ENCODE data around the gene NHERF1. TPM values are rescaled to one million over a fixed set of nuclear protein-coding genes. Genes with fewer than 3 reads are reported as not detected.

NHERF1 gene
- total and polyA plus RNA-seq, 2 of the 8 experiments (the other 6 are each of a cell fraction or from before 2014, with no cell fraction given), result 92.9 to 99.2 TPM

DNA sequence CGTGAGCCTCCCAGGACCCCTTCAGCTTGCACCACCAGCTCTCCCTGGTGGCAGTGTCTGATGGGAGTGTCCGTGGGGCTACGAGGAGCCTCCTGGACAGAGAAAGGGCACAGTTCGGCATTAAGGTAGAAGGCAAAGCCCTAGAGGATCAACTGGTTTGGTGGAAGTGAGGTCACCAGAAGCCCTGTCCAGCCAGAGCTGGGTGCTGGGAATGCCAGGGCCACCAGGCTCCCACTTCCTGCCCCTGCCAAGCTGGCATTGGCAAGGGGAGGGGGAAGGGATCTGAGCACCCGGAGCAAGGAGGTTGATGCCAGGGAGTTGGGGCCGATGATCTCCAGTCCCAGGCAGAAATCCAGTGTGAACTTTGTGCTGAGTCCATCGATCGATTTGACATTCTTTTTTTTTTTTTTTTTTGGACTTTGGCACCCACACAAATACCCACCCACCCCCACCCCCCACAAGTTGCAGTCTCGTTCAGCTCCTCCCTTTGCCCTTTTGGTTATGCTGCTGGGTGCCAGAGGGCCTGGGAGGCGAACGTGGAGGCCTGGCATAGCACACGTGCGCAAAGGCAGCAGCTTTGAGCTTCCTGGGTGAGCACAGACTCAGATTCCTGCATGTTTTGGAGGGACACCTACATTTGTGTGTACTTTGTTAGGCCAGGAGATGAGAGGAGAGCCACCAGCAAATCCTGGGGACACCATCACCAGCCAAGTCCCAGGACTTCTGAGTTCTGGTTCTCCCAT, 2.1 kb downstream of the NHERF1 start (continued):
- TF ChIP-seq, protein P1, sequence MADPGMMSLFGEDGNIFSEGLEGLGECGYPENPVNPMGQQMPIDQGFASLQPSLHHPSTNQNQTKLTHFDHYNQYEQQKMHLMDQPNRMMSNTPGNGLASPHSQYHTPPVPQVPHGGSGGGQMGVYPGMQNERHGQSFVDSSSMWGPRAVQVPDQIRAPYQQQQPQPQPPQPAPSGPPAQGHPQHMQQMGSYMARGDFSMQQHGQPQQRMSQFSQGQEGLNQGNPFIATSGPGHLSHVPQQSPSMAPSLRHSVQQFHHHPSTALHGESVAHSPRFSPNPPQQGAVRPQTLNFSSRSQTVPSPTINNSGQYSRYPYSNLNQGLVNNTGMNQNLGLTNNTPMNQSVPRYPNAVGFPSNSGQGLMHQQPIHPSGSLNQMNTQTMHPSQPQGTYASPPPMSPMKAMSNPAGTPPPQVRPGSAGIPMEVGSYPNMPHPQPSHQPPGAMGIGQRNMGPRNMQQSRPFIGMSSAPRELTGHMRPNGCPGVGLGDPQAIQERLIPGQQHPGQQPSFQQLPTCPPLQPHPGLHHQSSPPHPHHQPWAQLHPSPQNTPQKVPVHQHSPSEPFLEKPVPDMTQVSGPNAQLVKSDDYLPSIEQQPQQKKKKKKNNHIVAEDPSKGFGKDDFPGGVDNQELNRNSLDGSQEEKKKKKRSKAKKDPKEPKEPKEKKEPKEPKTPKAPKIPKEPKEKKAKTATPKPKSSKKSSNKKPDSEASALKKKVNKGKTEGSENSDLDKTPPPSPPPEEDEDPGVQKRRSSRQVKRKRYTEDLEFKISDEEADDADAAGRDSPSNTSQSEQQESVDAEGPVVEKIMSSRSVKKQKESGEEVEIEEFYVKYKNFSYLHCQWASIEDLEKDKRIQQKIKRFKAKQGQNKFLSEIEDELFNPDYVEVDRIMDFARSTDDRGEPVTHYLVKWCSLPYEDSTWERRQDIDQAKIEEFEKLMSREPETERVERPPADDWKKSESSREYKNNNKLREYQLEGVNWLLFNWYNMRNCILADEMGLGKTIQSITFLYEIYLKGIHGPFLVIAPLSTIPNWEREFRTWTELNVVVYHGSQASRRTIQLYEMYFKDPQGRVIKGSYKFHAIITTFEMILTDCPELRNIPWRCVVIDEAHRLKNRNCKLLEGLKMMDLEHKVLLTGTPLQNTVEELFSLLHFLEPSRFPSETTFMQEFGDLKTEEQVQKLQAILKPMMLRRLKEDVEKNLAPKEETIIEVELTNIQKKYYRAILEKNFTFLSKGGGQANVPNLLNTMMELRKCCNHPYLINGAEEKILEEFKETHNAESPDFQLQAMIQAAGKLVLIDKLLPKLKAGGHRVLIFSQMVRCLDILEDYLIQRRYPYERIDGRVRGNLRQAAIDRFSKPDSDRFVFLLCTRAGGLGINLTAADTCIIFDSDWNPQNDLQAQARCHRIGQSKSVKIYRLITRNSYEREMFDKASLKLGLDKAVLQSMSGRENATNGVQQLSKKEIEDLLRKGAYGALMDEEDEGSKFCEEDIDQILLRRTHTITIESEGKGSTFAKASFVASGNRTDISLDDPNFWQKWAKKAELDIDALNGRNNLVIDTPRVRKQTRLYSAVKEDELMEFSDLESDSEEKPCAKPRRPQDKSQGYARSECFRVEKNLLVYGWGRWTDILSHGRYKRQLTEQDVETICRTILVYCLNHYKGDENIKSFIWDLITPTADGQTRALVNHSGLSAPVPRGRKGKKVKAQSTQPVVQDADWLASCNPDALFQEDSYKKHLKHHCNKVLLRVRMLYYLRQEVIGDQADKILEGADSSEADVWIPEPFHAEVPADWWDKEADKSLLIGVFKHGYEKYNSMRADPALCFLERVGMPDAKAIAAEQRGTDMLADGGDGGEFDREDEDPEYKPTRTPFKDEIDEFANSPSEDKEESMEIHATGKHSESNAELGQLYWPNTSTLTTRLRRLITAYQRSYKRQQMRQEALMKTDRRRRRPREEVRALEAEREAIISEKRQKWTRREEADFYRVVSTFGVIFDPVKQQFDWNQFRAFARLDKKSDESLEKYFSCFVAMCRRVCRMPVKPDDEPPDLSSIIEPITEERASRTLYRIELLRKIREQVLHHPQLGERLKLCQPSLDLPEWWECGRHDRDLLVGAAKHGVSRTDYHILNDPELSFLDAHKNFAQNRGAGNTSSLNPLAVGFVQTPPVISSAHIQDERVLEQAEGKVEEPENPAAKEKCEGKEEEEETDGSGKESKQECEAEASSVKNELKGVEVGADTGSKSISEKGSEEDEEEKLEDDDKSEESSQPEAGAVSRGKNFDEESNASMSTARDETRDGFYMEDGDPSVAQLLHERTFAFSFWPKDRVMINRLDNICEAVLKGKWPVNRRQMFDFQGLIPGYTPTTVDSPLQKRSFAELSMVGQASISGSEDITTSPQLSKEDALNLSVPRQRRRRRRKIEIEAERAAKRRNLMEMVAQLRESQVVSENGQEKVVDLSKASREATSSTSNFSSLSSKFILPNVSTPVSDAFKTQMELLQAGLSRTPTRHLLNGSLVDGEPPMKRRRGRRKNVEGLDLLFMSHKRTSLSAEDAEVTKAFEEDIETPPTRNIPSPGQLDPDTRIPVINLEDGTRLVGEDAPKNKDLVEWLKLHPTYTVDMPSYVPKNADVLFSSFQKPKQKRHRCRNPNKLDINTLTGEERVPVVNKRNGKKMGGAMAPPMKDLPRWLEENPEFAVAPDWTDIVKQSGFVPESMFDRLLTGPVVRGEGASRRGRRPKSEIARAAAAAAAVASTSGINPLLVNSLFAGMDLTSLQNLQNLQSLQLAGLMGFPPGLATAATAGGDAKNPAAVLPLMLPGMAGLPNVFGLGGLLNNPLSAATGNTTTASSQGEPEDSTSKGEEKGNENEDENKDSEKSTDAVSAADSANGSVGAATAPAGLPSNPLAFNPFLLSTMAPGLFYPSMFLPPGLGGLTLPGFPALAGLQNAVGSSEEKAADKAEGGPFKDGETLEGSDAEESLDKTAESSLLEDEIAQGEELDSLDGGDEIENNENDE (IDR thresholded peaks at IDR 0.05; ENCODE audit: insufficient replicate concordance, low read length), result no peak
- TF ChIP-seq EZH2 (IDR thresholded peaks at IDR 0.05; ENCODE audit: low read depth, low read length, severe bottlenecking) (no peak), SIN3A (conservative IDR thresholded peaks at IDR 0.05 in 1 of 2, IDR thresholded peaks at IDR 0.05 in 1 of 2; ENCODE audit: low read depth in 1 of 2, low read length in 2 of 2) (no peak), KDM1A (IDR thresholded peaks at IDR 0.05; ENCODE audit: borderline replicate concordance, low read length) (no peak), SP2 (IDR thresholded peaks at IDR 0.05; ENCODE audit: low read length) (no peak), SAP30 (IDR thresholded peaks at IDR 0.05; ENCODE audit: insufficient read depth, insufficient replicate concordance, low read length) (no peak), ASH2L (IDR thresholded peaks at IDR 0.05; ENCODE audit: low read length) (no peak), RFX5 (IDR thresholded peaks at IDR 0.05; ENCODE audit: borderline replicate concordance, low read depth, low read length) (no peak), ZNF274 (IDR thresholded peaks at IDR 0.05; ENCODE audit: borderline replicate concordance, extremely low read depth, low read length) (no peak), BACH1 (IDR thresholded peaks at IDR 0.05; ENCODE audit: low read length) (no peak)

Data from H1 (cell line).